GM18520 (cell line): ENCODE results near the gene ADCY10.
"Not testable (repeated sequence)": the region's sequence is repeated elsewhere in the genome, so short reads cannot be mapped to it uniquely, and the experiment has no call there.

ENCODE experiments used
- ATAC-seq: cut with Tn5 transposase; IDR thresholded peaks from one replicate; pipeline ENCODE4 v1.9.1; 2021; ENCODE audit not compliant: unreplicated experiment

ADCY10 gene

DNA sequence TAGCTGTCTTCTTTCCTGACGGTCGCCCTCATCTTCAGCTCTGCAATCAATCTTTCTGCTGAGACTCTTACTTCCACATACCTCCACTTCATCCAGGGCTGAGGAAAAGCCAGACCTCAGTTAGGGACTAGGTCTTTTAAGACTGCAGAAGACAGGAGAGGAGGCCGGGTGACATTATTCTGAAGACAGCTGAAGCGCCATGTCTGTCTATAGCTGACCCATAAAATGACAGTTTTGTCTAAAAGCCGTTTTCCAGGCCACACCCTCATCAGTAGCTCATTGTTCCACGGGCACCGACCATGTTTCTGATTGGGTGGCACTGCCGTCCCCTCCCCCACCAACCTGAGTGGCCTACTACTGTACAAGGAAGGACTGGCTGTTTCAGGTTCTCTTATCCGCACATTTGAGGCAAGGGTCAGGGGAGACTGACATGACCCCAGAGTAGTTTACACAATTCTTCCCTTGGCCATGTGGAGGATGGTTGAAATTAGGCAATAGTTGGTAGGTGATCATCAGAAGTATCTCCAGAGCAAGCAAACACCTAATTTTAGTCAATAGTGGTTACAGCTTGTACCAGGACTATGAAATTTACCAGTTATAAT is at the start of gene ADCY10:
Gene ADCY10 (minus strand): TSS at position 240 of the 602 bp plus-strand sequence. CDS start 8,994 bp downstream, outside the sequence.
- ATAC-seq = no peak

DNA sequence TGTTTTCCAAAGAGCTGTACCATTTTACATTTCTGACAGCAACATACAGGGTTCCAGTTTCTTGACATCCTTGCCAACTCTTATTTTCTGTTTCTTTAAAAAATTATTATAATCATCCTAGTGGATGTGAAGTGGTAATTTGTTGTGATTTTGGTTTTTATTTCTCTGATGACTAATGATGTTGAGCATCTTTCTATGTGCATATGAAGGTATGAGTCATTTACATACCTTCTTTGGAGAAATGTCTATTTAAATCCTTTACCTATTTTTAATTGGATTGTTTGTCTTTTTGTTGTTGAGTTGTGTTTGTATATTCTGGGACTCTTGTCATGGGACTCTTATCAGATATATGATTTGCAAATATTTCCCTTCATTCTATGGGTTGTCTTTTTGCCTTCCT is 43.8 kb upstream of the ADCY10 start:
- ATAC-seq = no peak

DNA sequence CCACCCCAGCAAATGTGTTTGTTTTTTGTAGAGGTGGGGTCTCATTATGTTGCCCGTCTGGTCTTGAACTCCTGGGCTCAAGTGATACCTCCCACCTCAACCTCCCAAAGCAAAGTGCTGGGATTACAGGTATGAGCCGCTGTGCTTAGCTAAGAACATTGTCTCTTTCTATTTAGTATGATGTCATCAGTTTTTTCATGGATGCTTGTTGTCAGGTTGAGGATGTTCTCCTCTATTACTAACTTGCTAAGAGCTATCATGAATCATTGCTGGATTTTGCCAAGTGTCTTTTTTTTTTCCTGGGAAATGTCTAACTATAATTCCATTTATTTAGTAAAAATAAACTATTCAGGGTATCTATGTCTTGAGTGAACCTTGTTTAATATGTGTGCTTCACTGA is 42.0 kb upstream of the ADCY10 start:
- no peak for ATAC-seq

GRCh38 chr1:167950569-167950968 is 36.6 kb upstream of the ADCY10 start:
- no peak for ATAC-seq

GRCh38 chr1:167949785-167950184 is 35.9 kb upstream of the ADCY10 start:
- ATAC-seq = no peak

GRCh38 chr1:167947733-167948132 is 33.8 kb upstream of the ADCY10 start:
- no peak for ATAC-seq

GRCh38 chr1:167943541-167943940 is 29.6 kb upstream of the ADCY10 start:
- no peak for ATAC-seq

- no peak for ATAC-seq
Measured at GRCh38 chr1:167940264-167940663, 26.3 kb upstream of the ADCY10 start.

DNA sequence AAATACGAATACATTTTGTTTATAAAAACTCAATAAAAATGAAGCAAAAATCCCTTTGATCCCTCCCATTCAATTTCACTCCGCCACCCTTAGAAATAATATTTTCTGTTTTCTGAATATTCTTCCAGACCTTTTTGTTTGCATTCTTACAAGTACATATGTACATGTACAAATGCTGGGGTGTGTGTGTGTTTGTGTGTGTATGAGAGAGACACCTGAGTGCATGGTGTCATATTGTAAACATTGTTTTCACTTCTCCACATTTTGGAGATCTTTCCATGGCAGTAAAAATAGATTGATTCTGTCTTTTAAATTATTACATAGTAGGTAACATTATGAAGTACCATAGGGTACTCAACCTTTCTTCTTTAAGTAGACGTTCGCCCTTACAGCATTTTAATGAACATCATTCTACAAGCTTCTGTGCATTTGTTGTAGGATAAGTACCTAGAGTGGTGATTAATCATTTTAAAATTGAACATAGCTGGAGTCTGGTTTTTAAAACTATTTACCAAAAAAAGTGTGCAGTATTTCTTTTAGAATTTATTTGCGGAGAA is 24.2 kb upstream of the ADCY10 start:
- ATAC-seq = no peak

- ATAC-seq = no peak
Measured at GRCh38 chr1:167937709-167938010, 23.7 kb upstream of the ADCY10 start.

- no peak for ATAC-seq
Measured at GRCh38 chr1:167936930-167937708, 23.2 kb upstream of the ADCY10 start, which contains the start of gene MPC2. MPC2 (minus strand) TSS chr1:167937072; CDS start chr1:167935841, 1,231 bp downstream.

- peak; percentile 80 for ATAC-seq
Measured at GRCh38 chr1:167936068-167936929, 22.4 kb upstream of the ADCY10 start, which contains the start of gene DCAF6. DCAF6 (plus strand) TSS chr1:167936683; CDS start chr1:167936912, 229 bp downstream.

GRCh38 chr1:167935216-167936067 is 21.5 kb upstream of the ADCY10 start:
- no peak for ATAC-seq

DNA sequence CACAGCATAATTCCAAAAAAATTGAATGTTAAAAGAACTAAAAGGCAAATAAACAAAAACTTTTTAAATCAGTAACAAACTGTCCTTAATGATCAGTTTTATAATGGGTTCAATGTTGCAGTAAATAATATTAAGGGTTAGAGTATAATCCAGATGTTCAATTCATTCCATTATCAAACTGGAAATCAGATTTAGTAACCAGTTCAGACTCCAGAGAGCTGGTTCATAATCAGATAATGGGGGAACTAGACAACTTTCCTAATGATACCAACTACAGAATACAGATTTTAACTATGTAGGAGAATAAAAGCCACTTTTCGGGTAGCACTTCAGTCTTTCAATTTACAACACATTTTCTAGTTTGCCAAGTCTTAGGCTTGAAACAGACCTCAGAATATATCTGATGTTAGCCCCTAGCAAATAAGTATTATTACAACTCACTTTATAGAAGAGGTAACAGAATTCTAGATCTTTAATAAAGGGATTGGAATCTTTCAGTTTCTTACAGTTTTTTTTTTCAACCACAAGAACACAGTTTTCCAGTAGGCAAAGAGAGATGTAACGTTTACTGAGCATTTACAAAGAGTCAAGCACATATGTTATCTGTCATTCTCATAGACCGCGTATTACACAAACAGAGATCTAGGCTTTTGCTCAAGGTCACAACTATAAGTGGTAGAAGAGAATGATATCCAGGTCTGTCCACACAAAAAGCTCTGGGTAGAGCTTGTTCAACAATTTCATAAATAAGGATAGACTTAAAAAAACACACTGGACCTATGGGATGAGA is 20.7 kb upstream of the ADCY10 start:
- no peak for ATAC-seq

GRCh38 chr1:167933788-167934187 is 19.9 kb upstream of the ADCY10 start:
- no peak for ATAC-seq

DNA sequence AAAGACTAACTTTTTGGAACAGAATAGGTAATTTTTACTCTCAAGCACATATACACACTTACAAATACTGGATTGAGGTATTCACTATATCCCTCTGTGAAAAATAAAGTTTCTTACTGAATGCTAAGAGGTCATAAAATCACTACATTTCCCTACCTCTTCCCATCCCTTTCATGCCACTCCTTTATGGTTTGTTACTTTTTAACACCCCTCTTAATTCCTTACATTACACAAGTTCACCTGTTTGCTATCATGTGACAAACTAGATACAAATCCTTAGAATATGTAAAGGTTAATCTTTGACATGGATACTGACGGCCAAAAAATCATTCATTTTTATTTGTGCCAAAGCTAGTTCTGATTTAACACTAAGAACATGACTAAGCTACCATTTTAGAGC is 15.8 kb upstream of the ADCY10 start:
- ATAC-seq = no peak

GRCh38 chr1:167928919-167929318 is 15.0 kb upstream of the ADCY10 start:
- ATAC-seq = not testable (repeated sequence)

DNA sequence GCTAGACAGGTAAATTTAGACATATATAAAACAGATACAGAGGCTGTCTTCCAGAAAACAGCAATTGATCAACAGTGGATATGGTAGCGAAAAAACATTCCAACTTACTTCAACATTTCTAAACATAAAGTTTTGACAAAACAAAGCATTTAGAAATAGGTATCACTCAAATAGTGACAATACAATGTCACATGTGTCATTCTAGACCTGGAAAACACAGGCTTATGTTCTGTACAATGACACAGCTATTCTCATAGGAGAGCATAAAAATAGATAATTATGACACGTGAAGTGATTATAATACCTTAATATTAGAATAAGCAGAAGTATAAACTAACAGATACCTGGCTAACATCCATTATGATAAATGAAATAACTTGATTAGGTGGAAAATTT is 14.5 kb upstream of the ADCY10 start:
- ATAC-seq = no peak

GRCh38 chr1:167927046-167927754 is 13.3 kb upstream of the ADCY10 start:
- ATAC-seq = no peak
